OCI-LY1 (cell line): ENCODE results near the gene DIP2C.

Experiments used
- H2AFZ ChIP-seq: fragments of 200-600 bp; sonication (generic), shearing (Covaris generic); 2 replicates; pipeline ENCODE4 v1.6.0; 2014; ENCODE audit warnings: antibody characterized with exemption, mild to moderate bottlenecking, low read length
- H3F3A ChIP-seq: fragments of 200-600 bp; sonication (generic), shearing (Covaris generic); 2 replicates; pipeline ENCODE4 v1.6.0; 2014; ENCODE audit warnings: mild to moderate bottlenecking, antibody characterized with exemption, low read length, moderate library complexity; ENCODE audit not compliant: insufficient read depth
- H3K27ac ChIP-seq: fragments of 200-600 bp; sonication (generic); 2 replicates; pipeline ENCODE4 v1.5.1; 2014; ENCODE audit warnings: low read length, mixed run types, mild to moderate bottlenecking, low read depth; ENCODE audit not compliant: poor library complexity, severe bottlenecking
- H3K27me3 ChIP-seq: fragments of 200-600 bp; sonication (generic); 2 replicates; pipeline ENCODE4 v1.6.0; 2014; ENCODE audit warnings: antibody characterized with exemption, mild to moderate bottlenecking, low read length, moderate library complexity; ENCODE audit not compliant: insufficient read depth
- H3K36me3 ChIP-seq: fragments of 200-600 bp; sonication (generic); 2 replicates; pipeline ENCODE4 v1.6.1; 2014; ENCODE audit warnings: mild to moderate bottlenecking, antibody characterized with exemption, low read length, moderate library complexity, mixed read lengths; ENCODE audit not compliant: insufficient read depth
- H3K4me1 ChIP-seq: fragments of 200-600 bp; sonication (generic); 2 replicates; pipeline ENCODE4 v1.5.1; 2014; ENCODE audit warnings: mild to moderate bottlenecking, low read length, moderate library complexity; ENCODE audit not compliant: insufficient read depth, severe bottlenecking
- H3K4me2 ChIP-seq: fragments of 200-600 bp; sonication (generic), shearing (Covaris generic); 2 replicates; pipeline ENCODE4 v1.6.1; 2014; ENCODE audit warnings: low read length
- H3K4me3 ChIP-seq: fragments of 200-600 bp; sonication (generic); 2 replicates; pipeline ENCODE4 v1.5.1; 2014; ENCODE audit warnings: low read length, low read depth, mild to moderate bottlenecking, mixed read lengths; ENCODE audit not compliant: poor library complexity, severe bottlenecking
- H3K79me2 ChIP-seq: fragments of 200-600 bp; shearing (Covaris generic); 2 replicates; pipeline ENCODE4 v1.6.1; 2016; ENCODE audit warnings: mixed run types, low read length, mixed read lengths; ENCODE audit not compliant: insufficient read depth
- H3K9ac ChIP-seq: fragments of 200-600 bp; sonication (generic), shearing (Covaris generic); 2 replicates; pipeline ENCODE4 v1.6.1; 2014; ENCODE audit warnings: mild to moderate bottlenecking, low read length, mixed read lengths
- H3K9me2 ChIP-seq: fragments of 200-600 bp; sonication (generic), shearing (Covaris generic); 2 replicates; pipeline ENCODE4 v1.6.1; 2014; ENCODE audit warnings: low read depth, mild to moderate bottlenecking, low read length, mixed read lengths
- H3K9me3 ChIP-seq: fragments of 200-600 bp; shearing (Covaris generic); 2 replicates; pipeline ENCODE4 v1.6.1; 2014; ENCODE audit warnings: low read length, mixed read lengths
- H4K20me1 ChIP-seq: fragments of 200-600 bp; sonication (generic), shearing (Covaris generic); 2 replicates; pipeline ENCODE4 v1.6.0; 2016; ENCODE audit warnings: mild to moderate bottlenecking, low read length; ENCODE audit not compliant: insufficient read depth
- EZH2 ChIP-seq: fragments of 200-600 bp; sonication (generic), shearing (Covaris generic); IDR thresholded peaks from 2 replicates; pipeline ENCODE4 v1.8.0; 2017; ENCODE audit warnings: borderline replicate concordance, mixed run types, mild to moderate bottlenecking, antibody characterized with exemption, low read length, moderate library complexity, mixed read lengths
- TF ChIP-seq, protein P1 (sequence below): fragments of 200-600 bp; sonication (generic), shearing (Covaris generic); IDR thresholded peaks from 2 replicates; pipeline ENCODE4 v1.5.1; 2017; ENCODE audit warnings: mild to moderate bottlenecking, antibody characterized with exemption, low read length, moderate library complexity, mixed read lengths

DIP2C gene

DNA sequence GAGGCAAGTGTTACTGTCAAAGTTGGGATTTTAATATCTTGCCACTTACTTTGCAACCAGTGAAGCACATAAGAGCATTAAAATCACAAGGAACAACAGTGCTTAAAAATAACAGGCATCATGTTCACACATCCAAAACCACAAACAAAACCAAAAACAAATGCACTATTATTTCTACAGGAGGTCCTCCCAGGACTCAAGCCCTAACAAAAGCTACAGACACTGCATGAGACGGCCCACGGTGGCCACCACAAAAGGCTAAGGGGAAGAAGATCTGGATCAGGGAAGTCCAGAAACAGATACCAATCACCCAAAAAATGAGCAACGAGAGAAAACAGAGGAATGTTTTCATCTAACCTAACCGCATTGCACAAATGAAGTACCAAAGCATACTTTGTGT, 395.8 kb downstream of the DIP2C start:
- no peaks in the 10 kb centered on the region for H3K9me3 ChIP-seq
- no peaks in the 10 kb centered on the region for H3F3A ChIP-seq
- H3K9ac ChIP-seq, result peak overlapping the region; percentile 37
- H2AFZ ChIP-seq, result no peak overlapping the region
- peak overlapping the region; percentile 48 for H3K4me2 ChIP-seq
- H3K27me3 ChIP-seq, result no peaks in the 10 kb centered on the region
- H4K20me1 ChIP-seq, result no peaks in the 10 kb centered on the region
- H3K79me2 ChIP-seq, result no peaks in the 10 kb centered on the region; the same call in 1 of the 2 replicates
- H3K36me3 ChIP-seq, result peaks cover 59% of the 10 kb centered on the region
- H3K4me1 ChIP-seq, result peaks cover 72% of the 10 kb centered on the region
- H3K9me2 ChIP-seq, result no peaks in the 10 kb centered on the region
- H3K4me3 ChIP-seq, result no peak overlapping the region
- TF ChIP-seq, protein P1, sequence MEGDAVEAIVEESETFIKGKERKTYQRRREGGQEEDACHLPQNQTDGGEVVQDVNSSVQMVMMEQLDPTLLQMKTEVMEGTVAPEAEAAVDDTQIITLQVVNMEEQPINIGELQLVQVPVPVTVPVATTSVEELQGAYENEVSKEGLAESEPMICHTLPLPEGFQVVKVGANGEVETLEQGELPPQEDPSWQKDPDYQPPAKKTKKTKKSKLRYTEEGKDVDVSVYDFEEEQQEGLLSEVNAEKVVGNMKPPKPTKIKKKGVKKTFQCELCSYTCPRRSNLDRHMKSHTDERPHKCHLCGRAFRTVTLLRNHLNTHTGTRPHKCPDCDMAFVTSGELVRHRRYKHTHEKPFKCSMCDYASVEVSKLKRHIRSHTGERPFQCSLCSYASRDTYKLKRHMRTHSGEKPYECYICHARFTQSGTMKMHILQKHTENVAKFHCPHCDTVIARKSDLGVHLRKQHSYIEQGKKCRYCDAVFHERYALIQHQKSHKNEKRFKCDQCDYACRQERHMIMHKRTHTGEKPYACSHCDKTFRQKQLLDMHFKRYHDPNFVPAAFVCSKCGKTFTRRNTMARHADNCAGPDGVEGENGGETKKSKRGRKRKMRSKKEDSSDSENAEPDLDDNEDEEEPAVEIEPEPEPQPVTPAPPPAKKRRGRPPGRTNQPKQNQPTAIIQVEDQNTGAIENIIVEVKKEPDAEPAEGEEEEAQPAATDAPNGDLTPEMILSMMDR, result no peak
- TF ChIP-seq EZH2, result no peak
- H3K27ac ChIP-seq, result peak overlapping the region; percentile 72

DNA sequence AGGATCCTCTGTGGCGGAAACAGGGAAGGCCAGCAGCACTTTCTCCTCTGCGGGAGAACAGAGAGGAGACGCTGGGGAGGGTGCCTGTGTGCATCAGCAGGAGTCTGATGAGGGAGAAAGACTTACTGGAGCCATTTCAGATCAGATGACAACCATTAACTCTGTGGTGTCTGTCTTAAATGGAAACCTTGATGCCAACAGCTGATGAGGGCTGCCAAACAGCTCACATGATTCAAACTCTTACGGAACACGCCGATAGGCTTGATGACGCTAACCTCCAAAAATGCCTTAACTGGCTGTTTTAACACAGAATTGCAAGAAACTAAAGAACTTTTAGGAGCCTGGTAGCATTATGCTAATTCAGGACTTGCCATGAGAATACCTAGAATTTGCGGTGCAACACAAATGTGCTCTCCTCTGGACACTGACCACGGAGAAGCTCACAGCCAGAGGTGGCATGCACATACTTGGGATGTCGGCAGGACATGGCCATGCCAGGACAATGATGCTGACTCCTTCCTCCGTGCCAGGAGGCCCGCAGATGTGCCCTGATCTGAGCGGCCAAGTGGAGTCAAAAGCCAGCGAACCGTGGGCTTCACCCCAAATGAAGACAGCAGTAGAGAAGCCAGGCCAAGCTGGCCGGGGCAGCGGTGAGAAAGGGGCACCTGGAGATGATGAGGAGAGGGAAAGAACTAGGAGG, 399.3 kb downstream of the DIP2C start:
- Histone ChIP-seq H3K27ac (peak overlapping the region; percentile 89), H3K4me2 (no peak overlapping the region), H3K36me3 (peaks cover 78% of the 10 kb centered on the region), H3K79me2 (no peaks in the 10 kb centered on the region), H3K9ac (no peak overlapping the region; the same call in 1 of the 2 replicates), H3K4me3 (no peak overlapping the region), H2AFZ (no peak overlapping the region), H3F3A (no peaks in the 10 kb centered on the region), H3K27me3 (no peaks in the 10 kb centered on the region), H3K4me1 (peaks cover 73% of the 10 kb centered on the region), H3K9me2 (no peaks in the 10 kb centered on the region), H4K20me1 (no peaks in the 10 kb centered on the region), H3K9me3 (no peaks in the 10 kb centered on the region)
- no peak for TF ChIP-seq EZH2
- TF ChIP-seq, protein P1, result no peak

DNA sequence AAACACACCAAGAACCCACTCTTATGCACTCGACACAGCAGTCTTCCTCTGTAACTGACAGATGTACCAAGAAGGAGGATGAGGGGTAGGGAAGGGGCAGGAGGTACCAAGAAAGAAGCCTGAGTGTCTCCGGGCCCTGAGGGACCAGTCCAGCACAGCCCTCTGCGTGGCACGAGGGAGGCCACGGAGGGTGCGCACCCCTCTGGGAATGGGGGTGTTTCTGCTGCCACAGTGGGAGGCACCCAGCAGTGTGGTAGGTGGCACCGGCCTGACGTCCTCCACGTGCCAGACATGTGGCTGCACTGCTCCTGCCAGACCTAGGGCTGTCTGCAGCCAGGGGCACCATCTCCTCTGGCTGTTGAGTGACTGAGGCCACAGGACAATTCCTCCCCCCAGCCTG, 399.9 kb downstream of the DIP2C start:
- peaks cover 84% of the 10 kb centered on the region for H3K36me3 ChIP-seq
- no peak overlapping the region for H2AFZ ChIP-seq
- H3K4me2 ChIP-seq, result peak overlapping the region; percentile 2; the same call in 1 of the 2 replicates
- no peaks in the 10 kb centered on the region for H3K27me3 ChIP-seq
- no peaks in the 10 kb centered on the region for H4K20me1 ChIP-seq
- H3K27ac ChIP-seq, result peak overlapping the region; percentile 89
- peak overlapping the region; percentile 17; the same call in 1 of the 2 replicates for H3K9ac ChIP-seq
- no peaks in the 10 kb centered on the region for H3F3A ChIP-seq
- no peak for TF ChIP-seq EZH2
- TF ChIP-seq, protein P1, result no peak
- H3K4me3 ChIP-seq, result no peak overlapping the region
- no peaks in the 10 kb centered on the region for H3K79me2 ChIP-seq
- peaks cover 71% of the 10 kb centered on the region for H3K4me1 ChIP-seq
- H3K9me2 ChIP-seq, result no peaks in the 10 kb centered on the region
- no peaks in the 10 kb centered on the region for H3K9me3 ChIP-seq
